Mucosa of stomach (tissue), 1 donor: Measurements from ENCODE around the gene SOD3.

Source experiments
- H3K27me3 ChIP-seq: one replicate; pipeline ENCODE4 v1.7.0; 2013; ENCODE audit warnings: mild to moderate bottlenecking, low read length; ENCODE audit not compliant: control insufficient read depth, insufficient read depth
- H3K36me3 ChIP-seq: one replicate; pipeline ENCODE4 v1.7.0; 2013; ENCODE audit warnings: low read length; ENCODE audit not compliant: control insufficient read depth, insufficient read depth
- H3K4me1 ChIP-seq: one replicate; pipeline ENCODE4 v1.7.0; 2013; ENCODE audit warnings: mild to moderate bottlenecking, low read length; ENCODE audit not compliant: control insufficient read depth, insufficient read depth
- H3K4me3 ChIP-seq: one replicate; pipeline ENCODE4 v1.7.0; 2013; ENCODE audit warnings: low read length
- H3K9ac ChIP-seq: one replicate; pipeline ENCODE4 v1.7.0; 2013; ENCODE audit warnings: mild to moderate bottlenecking, low read length, moderate library complexity
- H3K9me3 ChIP-seq: one replicate; pipeline ENCODE4 v1.7.0; 2013; ENCODE audit warnings: mild to moderate bottlenecking, low read length, moderate library complexity; ENCODE audit not compliant: control insufficient read depth
- donor health status: Pancreatic carcinoma.

SOD3 gene

GRCh38 chr4:24794916-24795665 is at the start of gene SOD3:
TSS of gene SOD3 (plus strand) at chr4:24795573. CDS start at chr4:24799522, 3,949 bp downstream.
- Histone ChIP-seq H3K36me3 (no peaks in the 10 kb centered on the region), H3K9ac (peak within 1 kb of the TSS; percentile 57), H3K4me1 (peaks cover 16% of the 10 kb centered on the region), H3K9me3 (no peaks in the 10 kb centered on the region), H3K4me3 (peak within 1 kb of the TSS; percentile 14), H3K27me3 (peaks cover 38% of the 10 kb centered on the region)

- Histone ChIP-seq H3K9ac (no peak overlapping the region), H3K27me3 (no peaks in the 10 kb centered on the region), H3K4me3 (no peak overlapping the region), H3K36me3 (no peaks in the 10 kb centered on the region), H3K4me1 (no peaks in the 10 kb centered on the region), H3K9me3 (no peaks in the 10 kb centered on the region)
Observed at GRCh38 chr4:24747234-24747975, 48.0 kb upstream of the SOD3 start.

- Histone ChIP-seq H3K9ac (no peak overlapping the region), H3K4me3 (no peak overlapping the region), H3K36me3 (no peaks in the 10 kb centered on the region), H3K27me3 (no peaks in the 10 kb centered on the region), H3K9me3 (no peaks in the 10 kb centered on the region), H3K4me1 (no peaks in the 10 kb centered on the region)
Observed at GRCh38 chr4:24748023-24748422, 47.4 kb upstream of the SOD3 start.

- Histone ChIP-seq H3K4me3 (no peak overlapping the region), H3K9ac (no peak overlapping the region)
Observed at GRCh38 chr4:24748758-24749350, 46.5 kb upstream of the SOD3 start.

GRCh38 chr4:24750106-24750505 is 45.3 kb upstream of the SOD3 start:
- no peaks in the 10 kb centered on the region for H3K9me3 ChIP-seq
- no peak overlapping the region for H3K4me3 ChIP-seq
- no peak overlapping the region for H3K9ac ChIP-seq
- no peaks in the 10 kb centered on the region for H3K36me3 ChIP-seq
- H3K27me3 ChIP-seq, result no peaks in the 10 kb centered on the region
- H3K4me1 ChIP-seq, result no peaks in the 10 kb centered on the region

More at GRCh38 chr4:24748758-24749350, 46.5 kb upstream of the SOD3 start:
- no peaks in the 10 kb centered on the region for H3K9me3 ChIP-seq
- H3K36me3 ChIP-seq, result no peaks in the 10 kb centered on the region
- no peaks in the 10 kb centered on the region for H3K27me3 ChIP-seq
- H3K4me1 ChIP-seq, result no peaks in the 10 kb centered on the region

GRCh38 chr4:24751926-24752539 is 43.3 kb upstream of the SOD3 start:
- H3K4me3 ChIP-seq, result no peak overlapping the region
- H3K9me3 ChIP-seq, result no peaks in the 10 kb centered on the region

GRCh38 chr4:24753519-24753918 is 41.9 kb upstream of the SOD3 start:
- H3K27me3 ChIP-seq, result no peaks in the 10 kb centered on the region
- H3K36me3 ChIP-seq, result no peaks in the 10 kb centered on the region
- no peak overlapping the region for H3K9ac ChIP-seq
- H3K4me3 ChIP-seq, result no peak overlapping the region
- H3K4me1 ChIP-seq, result no peaks in the 10 kb centered on the region
- no peaks in the 10 kb centered on the region for H3K9me3 ChIP-seq

More at GRCh38 chr4:24751926-24752539, 43.3 kb upstream of the SOD3 start:
- H3K4me1 ChIP-seq, result no peaks in the 10 kb centered on the region
- H3K27me3 ChIP-seq, result no peaks in the 10 kb centered on the region
- H3K9ac ChIP-seq, result no peak overlapping the region
- H3K36me3 ChIP-seq, result no peaks in the 10 kb centered on the region

GRCh38 chr4:24754571-24754970 is 40.8 kb upstream of the SOD3 start:
- Histone ChIP-seq H3K36me3 (no peaks in the 10 kb centered on the region), H3K9me3 (no peaks in the 10 kb centered on the region), H3K9ac (no peak overlapping the region), H3K4me1 (no peaks in the 10 kb centered on the region), H3K4me3 (no peak overlapping the region), H3K27me3 (no peaks in the 10 kb centered on the region)

GRCh38 chr4:24763631-24764297 is 31.6 kb upstream of the SOD3 start:
- no peaks in the 10 kb centered on the region for H3K9me3 ChIP-seq

GRCh38 chr4:24764345-24764744 is 31.0 kb upstream of the SOD3 start:
- no peak overlapping the region for H3K9ac ChIP-seq
- H3K4me1 ChIP-seq, result no peaks in the 10 kb centered on the region
- H3K9me3 ChIP-seq, result no peaks in the 10 kb centered on the region
- no peaks in the 10 kb centered on the region for H3K36me3 ChIP-seq
- no peaks in the 10 kb centered on the region for H3K27me3 ChIP-seq
- H3K4me3 ChIP-seq, result no peak overlapping the region

More at GRCh38 chr4:24763631-24764297, 31.6 kb upstream of the SOD3 start:
- no peak overlapping the region for H3K9ac ChIP-seq
- H3K4me1 ChIP-seq, result no peaks in the 10 kb centered on the region
- no peaks in the 10 kb centered on the region for H3K36me3 ChIP-seq
- H3K27me3 ChIP-seq, result no peaks in the 10 kb centered on the region
- H3K4me3 ChIP-seq, result no peak overlapping the region

GRCh38 chr4:24765376-24765988 is 29.9 kb upstream of the SOD3 start:
- H3K36me3 ChIP-seq, result no peaks in the 10 kb centered on the region
- H3K9me3 ChIP-seq, result no peaks in the 10 kb centered on the region
- no peaks in the 10 kb centered on the region for H3K4me1 ChIP-seq
- H3K9ac ChIP-seq, result no peak overlapping the region
- no peaks in the 10 kb centered on the region for H3K27me3 ChIP-seq
- H3K4me3 ChIP-seq, result no peak overlapping the region
